Tibial artery (tissue), 4 donors: ENCODE measurements around the gene FKBP6.
A peak's percentile ranks its signal among the peaks of the same experiment; 100 is the strongest.

ENCODE experiments used
- DNase-seq, 2 donors: peaks; one replicate each; pipeline ENCODE4 v3.0.0-alpha.2; 2019
- H3K27ac ChIP-seq, 2 donors: fragments of 200-600 bp; sonication (generic) in 1 of 2; 1 replicate in 1 of 2; 2 replicates in 1 of 2; pipeline ENCODE4 v1.5.1; 2018 to 2019; ENCODE audit warnings: mild to moderate bottlenecking in 1 of 2
- H3K27me3 ChIP-seq, 2 donors: fragments of 200-600 bp; sonication (generic) in 1 of 2; one replicate each; pipeline versions ENCODE4 v1.5.1 to v1.6.0; 2016 to 2019
- H3K36me3 ChIP-seq, 3 donors: fragments of 200-600 bp; sonication (generic) in 2 of 3; one replicate each; pipeline ENCODE4 v1.5.1; 2016 to 2019; ENCODE audit warnings: mild to moderate bottlenecking in 2 of 3
- H3K4me1 ChIP-seq, 4 donors: fragments of 200-600 bp; sonication (generic) in 2 of 4; 1 replicate in 3 of 4; 2 replicates in 1 of 4; pipeline ENCODE4 v1.5.1; 2016 to 2019
- H3K4me3 ChIP-seq, 2 donors: fragments of 200-600 bp; sonication (generic) in 1 of 2; 1 replicate in 1 of 2; 2 replicates in 1 of 2; pipeline ENCODE4 v1.5.1; 2018 to 2019; ENCODE audit warnings: mild to moderate bottlenecking in 2 of 2
- H3K9me3 ChIP-seq, 3 donors: fragments of 200-600 bp; sonication (generic) in 1 of 3; one replicate each; pipeline ENCODE4 v1.5.1; 2016 to 2019
- intact Hi-C: fragments of 100-400 bp; cut with DNase I; formaldehyde crosslinking; loops from one replicate; pipeline ENCODE4 v1.15.0; 2023; ENCODE audit warnings: low total_unique reads
- TF ChIP-seq, protein P1 (sequence below), 2 experiments: fragments of 200-600 bp in 1 of 2; fragments of 450-650 bp in 1 of 2; IDR thresholded peaks; one replicate each; pipeline ENCODE4 v1.5.1; 2017 to 2019; ENCODE audit warnings: antibody characterized with exemption in 2 of 2, mild to moderate bottlenecking in 1 of 2, moderate library complexity in 1 of 2

Gene FKBP6

DNA sequence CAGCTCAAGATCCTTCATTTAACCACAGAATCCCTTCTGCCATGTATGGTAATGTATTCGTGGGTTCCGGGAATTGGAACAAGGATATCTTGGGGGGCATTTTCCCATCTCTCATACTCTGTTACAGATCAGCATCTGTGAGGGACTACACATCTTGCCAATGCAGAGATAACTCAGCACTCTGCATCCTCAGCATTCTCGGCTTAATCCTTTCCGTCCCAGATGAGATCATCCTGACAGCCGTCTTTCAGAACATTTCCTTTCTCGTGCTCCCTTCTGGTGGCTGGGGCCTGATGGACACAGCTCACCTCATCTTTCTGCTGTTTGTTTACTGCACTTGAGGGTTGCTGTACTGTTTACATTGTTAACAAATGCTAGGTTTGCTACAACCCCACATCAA is 25.3 kb downstream of the FKBP6 start:
- TF ChIP-seq, protein P1, sequence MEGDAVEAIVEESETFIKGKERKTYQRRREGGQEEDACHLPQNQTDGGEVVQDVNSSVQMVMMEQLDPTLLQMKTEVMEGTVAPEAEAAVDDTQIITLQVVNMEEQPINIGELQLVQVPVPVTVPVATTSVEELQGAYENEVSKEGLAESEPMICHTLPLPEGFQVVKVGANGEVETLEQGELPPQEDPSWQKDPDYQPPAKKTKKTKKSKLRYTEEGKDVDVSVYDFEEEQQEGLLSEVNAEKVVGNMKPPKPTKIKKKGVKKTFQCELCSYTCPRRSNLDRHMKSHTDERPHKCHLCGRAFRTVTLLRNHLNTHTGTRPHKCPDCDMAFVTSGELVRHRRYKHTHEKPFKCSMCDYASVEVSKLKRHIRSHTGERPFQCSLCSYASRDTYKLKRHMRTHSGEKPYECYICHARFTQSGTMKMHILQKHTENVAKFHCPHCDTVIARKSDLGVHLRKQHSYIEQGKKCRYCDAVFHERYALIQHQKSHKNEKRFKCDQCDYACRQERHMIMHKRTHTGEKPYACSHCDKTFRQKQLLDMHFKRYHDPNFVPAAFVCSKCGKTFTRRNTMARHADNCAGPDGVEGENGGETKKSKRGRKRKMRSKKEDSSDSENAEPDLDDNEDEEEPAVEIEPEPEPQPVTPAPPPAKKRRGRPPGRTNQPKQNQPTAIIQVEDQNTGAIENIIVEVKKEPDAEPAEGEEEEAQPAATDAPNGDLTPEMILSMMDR (IDR thresholded peaks at IDR 0.05) = no peak
- Histone ChIP-seq H3K36me3 (no peaks in the 10 kb centered on the region), H3K4me3 (no peak overlapping the region), H3K27me3 (peaks cover 0 to 4% of the 10 kb centered on the region in 2 donors), H3K27ac (no peak overlapping the region), H3K4me1 (peaks cover 0 to 8% (median 3%) of the 10 kb centered on the region in 4 donors), H3K9me3 (no peaks in the 10 kb centered on the region)
- intact Hi-C loops = no loop called here
- no peak for DNase-seq

DNA sequence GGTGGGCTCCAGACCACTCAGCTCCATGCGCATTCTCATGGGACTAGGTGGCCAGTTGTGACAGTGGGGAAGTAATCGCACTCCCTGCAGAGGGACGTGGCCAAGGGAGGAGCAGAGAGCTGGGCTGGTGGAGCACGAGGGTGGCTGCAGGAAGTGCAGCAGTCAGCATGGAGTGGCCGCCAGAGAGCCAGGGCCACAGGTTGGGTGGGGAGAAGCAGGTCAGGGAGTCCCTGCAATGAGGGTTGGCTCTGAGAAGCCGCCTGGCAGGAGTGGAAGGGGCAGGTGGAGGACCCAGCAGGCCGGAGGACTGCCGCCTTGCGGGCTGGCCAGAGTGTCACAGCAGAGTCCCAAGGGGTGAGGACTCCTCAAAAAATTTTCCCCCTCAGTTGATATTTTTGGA is 26.2 kb downstream of the FKBP6 start:
- H3K36me3 ChIP-seq = no peaks in the 10 kb centered on the region
- no peak overlapping the region for H3K4me3 ChIP-seq
- TF ChIP-seq, protein P1 (IDR thresholded peaks at IDR 0.05) = no peak
- peaks cover 0 to 4% of the 10 kb centered on the region in 2 donors for H3K27me3 ChIP-seq
- intact Hi-C loops = no loop called here
- no peak overlapping the region for H3K27ac ChIP-seq
- peak in 1 of 2 donors; percentile 29 for DNase-seq
- peaks cover 0 to 12% (median 9%) of the 10 kb centered on the region in 4 donors for H3K4me1 ChIP-seq
- no peaks in the 10 kb centered on the region for H3K9me3 ChIP-seq

DNA sequence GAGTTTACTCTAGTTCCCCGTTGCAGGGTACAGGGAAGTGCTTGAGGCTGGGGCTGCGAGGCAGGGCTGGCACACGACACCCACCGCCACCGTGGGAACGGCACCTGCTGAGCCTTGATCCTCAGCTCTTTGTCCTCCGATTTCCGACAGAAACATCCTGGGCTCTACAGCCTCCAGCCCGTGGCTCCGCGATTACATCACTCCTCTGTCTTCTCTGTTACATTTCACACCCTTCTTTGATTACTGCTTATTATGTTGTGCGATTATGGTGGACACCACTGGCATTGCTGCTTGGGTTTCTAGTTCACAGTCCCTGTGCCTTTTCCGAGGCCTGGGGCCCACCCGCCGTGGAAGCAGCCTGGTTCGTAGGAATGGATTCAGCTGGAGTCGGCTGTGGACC is 26.9 kb downstream of the FKBP6 start:
- no peak overlapping the region for H3K27ac ChIP-seq
- intact Hi-C loops = no loop called here
- TF ChIP-seq, protein P1 (IDR thresholded peaks at IDR 0.05) = no peak
- peaks cover 0 to 6% of the 10 kb centered on the region in 2 donors for H3K27me3 ChIP-seq
- H3K4me1 ChIP-seq = peaks cover 0 to 12% (median 9%) of the 10 kb centered on the region in 4 donors
- no peaks in the 10 kb centered on the region for H3K36me3 ChIP-seq
- no peak overlapping the region for H3K4me3 ChIP-seq
- no peaks in the 10 kb centered on the region for H3K9me3 ChIP-seq
- DNase-seq = no peak

DNA sequence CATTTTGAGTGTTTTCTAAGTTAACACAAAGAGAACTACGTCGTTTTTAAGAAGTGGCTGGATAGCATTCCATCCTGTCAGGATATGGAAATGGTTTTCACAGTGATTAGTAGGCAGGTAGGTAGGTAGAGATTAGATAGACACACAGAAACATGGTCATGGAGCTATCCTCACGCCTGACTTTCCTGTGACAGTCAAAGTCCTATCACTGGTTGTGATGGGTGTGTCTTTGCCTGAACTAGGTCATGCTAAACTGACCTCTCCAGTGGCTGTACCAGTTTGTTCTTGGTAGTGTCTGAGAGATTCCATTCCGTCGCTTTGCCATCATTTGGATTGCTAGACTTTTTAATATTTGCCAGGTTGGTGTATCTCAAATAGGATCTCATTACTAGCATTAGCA is 28.2 kb downstream of the FKBP6 start:
- intact Hi-C loops = no loop called here
- H3K4me1 ChIP-seq = peaks cover 0 to 12% (median 9%) of the 10 kb centered on the region in 4 donors
- H3K27ac ChIP-seq = no peak overlapping the region
- H3K9me3 ChIP-seq = no peaks in the 10 kb centered on the region
- H3K4me3 ChIP-seq = no peak overlapping the region
- TF ChIP-seq, protein P1 (IDR thresholded peaks at IDR 0.05) = no peak
- H3K27me3 ChIP-seq = peaks cover 0 to 9% of the 10 kb centered on the region in 2 donors
- no peaks in the 10 kb centered on the region for H3K36me3 ChIP-seq
- no peak for DNase-seq

DNA sequence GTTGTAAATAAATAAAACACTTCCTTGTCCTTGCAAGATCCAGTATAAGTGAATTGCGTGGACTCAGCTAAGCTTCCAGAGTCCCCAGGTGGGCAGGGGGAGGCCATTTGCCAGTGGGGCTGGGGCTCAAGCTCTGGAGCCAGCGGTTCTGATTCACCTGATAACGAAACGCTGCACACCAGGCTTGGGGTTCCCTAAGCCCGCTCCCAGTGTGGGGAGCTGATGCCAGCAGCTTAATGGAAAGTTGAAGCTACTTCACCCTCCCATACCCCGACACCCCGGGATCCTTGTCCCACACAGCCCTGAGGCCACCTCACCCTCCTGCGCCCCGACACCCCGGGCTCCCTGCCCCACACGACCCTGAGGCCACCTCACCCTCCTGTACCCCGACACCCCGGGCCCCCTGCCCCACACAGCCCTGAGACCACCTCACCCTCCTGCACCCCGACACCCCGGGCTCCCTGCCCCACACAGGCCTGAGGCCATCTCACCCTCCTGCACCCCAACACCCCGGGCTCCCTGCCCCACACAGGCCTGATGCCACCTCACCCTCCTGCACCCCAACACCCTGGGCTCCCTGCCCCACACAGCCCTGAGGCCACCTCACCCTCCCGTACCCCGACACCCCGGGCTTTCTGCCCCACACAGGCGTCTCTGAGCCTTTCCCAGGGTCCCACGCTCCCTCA is 30.8 kb downstream of the FKBP6 start:
- DNase-seq = no peak
- intact Hi-C loops = no loop called here
- Histone ChIP-seq H3K4me3 (peak overlapping the region in 1 of 2 donors; percentile 30), H3K4me1 (peaks cover 0 to 12% (median 9%) of the 10 kb centered on the region in 4 donors), H3K27ac (no peak overlapping the region), H3K27me3 (peaks cover 0 to 14% of the 10 kb centered on the region in 2 donors), H3K9me3 (no peaks in the 10 kb centered on the region), H3K36me3 (no peaks in the 10 kb centered on the region)
- TF ChIP-seq, protein P1 (IDR thresholded peaks at IDR 0.05) = no peak
